Measurements from ENCODE around the gene ULBP1.
"Not testable (repeated sequence)": the region's sequence is repeated elsewhere in the genome, so short reads cannot be mapped to it uniquely, and the experiment has no call there.

DNA sequence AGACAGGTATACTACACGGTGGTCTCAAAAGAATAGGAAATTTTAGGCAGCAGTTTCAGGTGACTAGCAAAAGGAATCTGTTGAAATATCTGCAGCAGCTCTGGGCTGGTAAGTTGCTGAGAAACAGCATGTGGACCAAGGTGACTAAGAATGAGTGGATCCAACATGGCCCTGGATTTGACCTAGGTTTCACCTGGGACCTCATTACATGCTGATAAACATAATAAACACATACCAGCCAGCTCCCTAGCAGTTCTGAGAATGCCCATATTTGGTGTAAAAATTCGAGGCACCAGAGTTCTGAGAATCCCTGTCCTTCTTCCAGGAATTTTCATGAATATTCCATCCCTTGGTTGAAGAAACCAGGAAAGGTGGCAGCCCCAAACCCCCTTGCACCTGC is 10.4 kb upstream of the ULBP1 start:
- not testable (repeated sequence) for TF ChIP-seq POLR2A (IDR thresholded peaks at IDR 0.05)
- TF ChIP-seq, protein P1, sequence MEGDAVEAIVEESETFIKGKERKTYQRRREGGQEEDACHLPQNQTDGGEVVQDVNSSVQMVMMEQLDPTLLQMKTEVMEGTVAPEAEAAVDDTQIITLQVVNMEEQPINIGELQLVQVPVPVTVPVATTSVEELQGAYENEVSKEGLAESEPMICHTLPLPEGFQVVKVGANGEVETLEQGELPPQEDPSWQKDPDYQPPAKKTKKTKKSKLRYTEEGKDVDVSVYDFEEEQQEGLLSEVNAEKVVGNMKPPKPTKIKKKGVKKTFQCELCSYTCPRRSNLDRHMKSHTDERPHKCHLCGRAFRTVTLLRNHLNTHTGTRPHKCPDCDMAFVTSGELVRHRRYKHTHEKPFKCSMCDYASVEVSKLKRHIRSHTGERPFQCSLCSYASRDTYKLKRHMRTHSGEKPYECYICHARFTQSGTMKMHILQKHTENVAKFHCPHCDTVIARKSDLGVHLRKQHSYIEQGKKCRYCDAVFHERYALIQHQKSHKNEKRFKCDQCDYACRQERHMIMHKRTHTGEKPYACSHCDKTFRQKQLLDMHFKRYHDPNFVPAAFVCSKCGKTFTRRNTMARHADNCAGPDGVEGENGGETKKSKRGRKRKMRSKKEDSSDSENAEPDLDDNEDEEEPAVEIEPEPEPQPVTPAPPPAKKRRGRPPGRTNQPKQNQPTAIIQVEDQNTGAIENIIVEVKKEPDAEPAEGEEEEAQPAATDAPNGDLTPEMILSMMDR (IDR thresholded peaks at IDR 0.05): not testable (repeated sequence)
